Vagina (tissue), 2 donors: Measurements from ENCODE around the gene ANKRD13C.
"Not testable (repeated sequence)": the region's sequence is repeated elsewhere in the genome, so short reads cannot be mapped to it uniquely, and the experiment has no call there.

ENCODE experiments used
- POLR2A ChIP-seq, 2 donors: fragments of 450-650 bp; IDR thresholded peaks; one replicate each; pipeline ENCODE4 v1.6.1; 2017; ENCODE audit warnings: antibody characterized with exemption in 2 of 2, mild to moderate bottlenecking in 2 of 2, moderate library complexity in 2 of 2
- POLR2AphosphoS5 ChIP-seq, 2 donors: sonication (generic); formaldehyde crosslinking; IDR thresholded peaks; one replicate each; pipeline ENCODE4 v1.9.0; 2017; ENCODE audit warnings: antibody characterized with exemption in 2 of 2, mild to moderate bottlenecking in 2 of 2, low read depth in 1 of 2; ENCODE audit not compliant: insufficient read depth in 1 of 2
- TF ChIP-seq, protein P1 (sequence below), 3 experiments: fragments of 450-650 bp in 2 of 3; fragments of 200-600 bp in 1 of 3; sonication (generic) in 1 of 3; IDR thresholded peaks; one replicate each; pipeline ENCODE4 v1.5.1; 2017 to 2019; ENCODE audit warnings: antibody characterized with exemption in 3 of 3, mild to moderate bottlenecking in 2 of 3, moderate library complexity in 2 of 3

DNA sequence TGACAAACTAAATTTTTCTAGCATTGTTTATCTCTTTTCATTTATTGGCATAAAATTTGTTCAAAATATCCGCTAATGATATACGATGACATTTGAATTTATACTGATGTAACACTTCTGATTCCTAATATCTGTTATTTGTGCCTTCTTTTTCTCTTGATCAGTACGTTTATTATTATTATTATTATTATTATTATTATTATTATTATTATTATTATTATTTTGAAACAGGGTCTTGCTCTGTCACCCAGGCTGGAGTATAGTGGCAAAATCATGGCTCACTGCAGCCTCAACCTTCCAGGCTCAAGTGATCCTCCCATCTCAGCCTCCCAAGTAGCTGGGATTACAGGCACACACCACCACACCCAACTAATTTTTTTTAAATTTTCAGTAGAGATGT, 14.9 kb downstream of the ANKRD13C start:
- TF ChIP-seq, protein P1, sequence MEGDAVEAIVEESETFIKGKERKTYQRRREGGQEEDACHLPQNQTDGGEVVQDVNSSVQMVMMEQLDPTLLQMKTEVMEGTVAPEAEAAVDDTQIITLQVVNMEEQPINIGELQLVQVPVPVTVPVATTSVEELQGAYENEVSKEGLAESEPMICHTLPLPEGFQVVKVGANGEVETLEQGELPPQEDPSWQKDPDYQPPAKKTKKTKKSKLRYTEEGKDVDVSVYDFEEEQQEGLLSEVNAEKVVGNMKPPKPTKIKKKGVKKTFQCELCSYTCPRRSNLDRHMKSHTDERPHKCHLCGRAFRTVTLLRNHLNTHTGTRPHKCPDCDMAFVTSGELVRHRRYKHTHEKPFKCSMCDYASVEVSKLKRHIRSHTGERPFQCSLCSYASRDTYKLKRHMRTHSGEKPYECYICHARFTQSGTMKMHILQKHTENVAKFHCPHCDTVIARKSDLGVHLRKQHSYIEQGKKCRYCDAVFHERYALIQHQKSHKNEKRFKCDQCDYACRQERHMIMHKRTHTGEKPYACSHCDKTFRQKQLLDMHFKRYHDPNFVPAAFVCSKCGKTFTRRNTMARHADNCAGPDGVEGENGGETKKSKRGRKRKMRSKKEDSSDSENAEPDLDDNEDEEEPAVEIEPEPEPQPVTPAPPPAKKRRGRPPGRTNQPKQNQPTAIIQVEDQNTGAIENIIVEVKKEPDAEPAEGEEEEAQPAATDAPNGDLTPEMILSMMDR (IDR thresholded peaks at IDR 0.05) = not testable (repeated sequence)
- TF ChIP-seq POLR2A (IDR thresholded peaks at IDR 0.05); POLR2AphosphoS5 (IDR thresholded peaks at IDR 0.05; ENCODE audit: insufficient read depth in 1 of 2, low read depth in 1 of 2): not testable (repeated sequence)
